GM19035 (cell line): ENCODE results near the gene CAPN3.

Source experiments
- ATAC-seq: cut with Tn5 transposase; IDR thresholded peaks from one replicate; pipeline ENCODE4 v1.9.1; 2021; ENCODE audit not compliant: unreplicated experiment

Gene CAPN3

GRCh38 chr15:42355291-42355690 is 4.0 kb upstream of the CAPN3 start:
- no peak for ATAC-seq

DNA sequence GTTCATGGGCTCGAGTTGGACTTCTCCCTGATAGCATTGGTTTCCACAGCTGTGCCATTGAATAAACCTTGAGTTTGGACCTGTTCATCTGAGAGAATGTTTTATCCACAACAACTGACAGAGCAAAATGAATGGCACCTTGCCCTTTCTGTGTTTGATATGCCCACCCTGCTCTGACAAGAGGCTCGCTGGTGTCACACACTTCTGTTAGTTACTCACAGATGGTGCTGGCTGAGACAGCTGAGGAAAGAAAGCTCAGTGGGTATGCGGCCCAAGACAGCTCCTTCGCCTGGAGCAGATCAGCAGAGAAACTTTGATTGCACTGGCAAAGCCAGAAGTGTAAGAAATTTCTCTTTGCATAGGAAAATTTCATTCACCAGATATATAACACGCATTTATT is 2.5 kb upstream of the CAPN3 start:
- no peak for ATAC-seq

- no peak for ATAC-seq
These were observed 1.2 kb upstream of the CAPN3 start for GRCh38 chr15:42358141-42358540.

DNA sequence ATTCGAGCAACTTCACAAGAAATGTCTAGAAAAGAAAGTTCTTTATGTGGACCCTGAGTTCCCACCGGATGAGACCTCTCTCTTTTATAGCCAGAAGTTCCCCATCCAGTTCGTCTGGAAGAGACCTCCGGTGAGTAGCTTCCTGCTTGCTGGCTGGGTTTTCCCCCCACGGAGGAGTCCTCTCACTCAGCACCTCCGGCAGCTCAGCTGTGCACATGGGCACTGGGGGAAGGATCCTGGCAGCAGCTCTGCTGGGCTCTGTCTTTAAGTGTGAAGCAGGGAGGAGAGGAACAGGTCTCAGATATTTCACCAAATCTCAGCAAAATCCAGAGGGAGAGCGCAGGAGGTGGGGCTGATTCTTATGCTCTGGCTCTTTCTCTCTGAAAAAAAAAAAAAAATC is 684 bp downstream of the CAPN3 start:
- ATAC-seq: no peak

DNA sequence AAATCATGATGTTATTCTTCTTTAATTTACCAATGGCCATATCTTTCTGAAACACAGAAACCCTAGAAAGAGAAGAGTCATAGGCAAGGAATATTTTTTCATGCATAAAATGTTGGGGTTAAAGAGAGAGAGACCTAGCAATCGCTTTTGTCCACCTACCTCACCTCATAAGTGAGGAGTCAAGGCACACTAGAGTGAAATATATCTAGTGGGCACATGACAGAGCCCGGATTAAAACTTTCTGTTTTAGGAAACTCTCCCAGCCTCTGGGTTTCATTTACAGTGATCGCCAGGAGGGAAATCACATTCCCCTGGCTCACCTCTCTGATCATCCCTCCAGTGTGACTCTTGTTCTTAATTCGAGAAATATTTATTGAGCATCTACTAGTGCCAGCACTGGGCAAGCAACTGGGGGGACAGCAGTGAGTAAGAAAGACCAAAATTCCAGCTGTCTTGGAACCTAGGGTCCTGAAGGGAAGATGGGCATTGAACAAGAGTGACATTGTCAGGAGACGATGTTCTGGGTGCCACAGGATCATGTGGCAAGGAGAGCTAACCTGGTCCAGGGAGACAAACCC is 1.3 kb downstream of the CAPN3 start:
- ATAC-seq: no peak

GRCh38 chr15:42363487-42363886 is 4.2 kb downstream of the CAPN3 start:
- no peak for ATAC-seq

DNA sequence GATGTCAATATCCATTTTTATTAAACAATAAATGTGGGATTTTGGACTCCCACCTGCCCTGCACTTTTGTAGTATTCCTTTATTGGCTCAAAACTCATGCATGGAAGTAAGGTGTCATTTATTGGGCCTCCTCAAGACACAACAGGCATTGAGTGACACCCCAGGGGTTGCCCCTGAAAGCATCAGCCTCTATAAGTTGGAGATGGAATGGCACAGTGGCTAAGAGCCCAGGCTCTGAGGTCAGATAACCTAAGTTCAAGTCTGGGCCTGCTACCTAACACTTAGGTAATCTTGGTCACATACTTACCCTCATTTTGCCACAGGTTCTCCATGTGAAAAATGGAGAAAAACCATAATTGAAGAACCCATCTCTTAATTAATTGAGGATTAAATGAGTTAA is 4.6 kb downstream of the CAPN3 start:
- no peak for ATAC-seq

GRCh38 chr15:42364529-42364928 is 5.2 kb downstream of the CAPN3 start:
- ATAC-seq: no peak

GRCh38 chr15:42365921-42366550 is 6.7 kb downstream of the CAPN3 start:
- no peak for ATAC-seq

- no peak for ATAC-seq
These were observed 7.7 kb downstream of the CAPN3 start for GRCh38 chr15:42367041-42367440.

DNA sequence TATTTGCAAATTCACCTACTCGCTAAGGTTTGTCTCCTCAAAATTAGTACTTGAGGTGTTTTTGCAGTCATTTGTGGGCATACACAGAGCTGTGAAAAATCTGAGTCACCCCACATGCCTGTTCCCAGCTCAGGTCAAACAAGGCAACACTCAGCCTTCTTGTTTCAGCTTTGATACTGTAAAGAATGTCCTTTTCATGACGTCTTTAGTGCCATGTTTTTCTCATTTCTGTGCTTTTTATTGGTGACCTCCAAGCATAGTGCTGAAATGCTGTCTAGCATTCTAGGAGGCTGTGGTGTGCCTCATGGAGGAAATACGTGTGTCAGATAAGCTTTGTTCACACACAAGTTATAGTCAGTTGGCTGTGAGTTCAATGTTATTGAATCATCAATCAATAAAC is 8.8 kb downstream of the CAPN3 start:
- no peak for ATAC-seq

DNA sequence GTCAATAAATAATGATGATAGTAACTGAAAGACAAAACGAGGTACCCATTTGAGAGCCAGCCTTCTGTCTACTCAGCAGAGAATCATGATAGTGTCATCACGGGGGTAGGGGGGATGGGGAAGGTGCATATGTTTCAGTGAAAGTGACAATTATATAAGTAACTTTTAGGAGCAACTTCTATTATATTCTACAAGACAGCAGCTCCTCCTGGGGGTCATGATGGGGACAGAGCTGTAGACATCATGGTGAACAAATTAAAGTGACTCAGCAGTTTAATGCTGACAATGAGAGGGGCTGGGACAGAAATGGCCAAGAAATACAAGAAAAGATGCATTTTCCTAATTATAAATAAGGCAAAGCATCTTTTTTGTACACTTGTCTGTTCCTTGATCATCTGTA is 11.8 kb downstream of the CAPN3 start:
- no peak for ATAC-seq

DNA sequence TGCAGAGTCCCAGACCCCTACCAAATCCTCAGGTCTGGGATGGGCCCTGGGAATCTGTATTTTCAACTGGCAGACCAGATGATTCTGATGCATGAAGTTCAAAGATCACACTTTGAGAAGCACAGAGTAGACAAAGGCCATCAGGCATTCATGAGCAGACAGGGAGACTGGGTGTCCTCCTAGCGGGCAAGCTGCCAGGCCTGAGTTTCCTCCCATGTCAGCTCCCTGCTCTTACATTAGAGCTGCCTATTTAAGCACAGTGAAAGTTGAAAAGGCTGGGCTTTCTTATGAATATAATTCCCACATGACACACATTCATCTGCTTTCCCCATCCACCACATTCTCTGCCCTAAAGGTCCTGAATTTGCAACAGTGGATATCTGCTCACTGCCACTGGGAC is 14.0 kb downstream of the CAPN3 start:
- no peak for ATAC-seq

GRCh38 chr15:42373936-42374335 is 14.6 kb downstream of the CAPN3 start:
- ATAC-seq: no peak

DNA sequence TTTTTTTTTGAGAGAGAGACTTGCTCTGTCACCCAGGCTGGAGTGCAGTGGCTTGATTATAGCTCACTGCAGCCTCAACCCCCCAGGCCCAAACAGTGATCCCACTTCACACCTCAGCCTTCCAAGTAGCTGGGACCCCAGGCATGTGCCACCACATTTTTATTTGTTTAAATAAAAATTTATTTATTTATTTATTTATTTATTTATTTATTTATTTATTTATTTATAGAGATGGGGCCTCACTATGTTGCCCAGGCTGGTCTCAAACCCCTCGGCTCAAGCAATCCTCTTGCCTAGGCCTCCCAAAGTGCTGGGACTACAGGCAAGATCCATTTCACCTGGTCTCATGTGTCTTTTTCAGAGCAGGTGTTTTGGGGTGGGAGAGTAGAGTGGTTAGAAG is 15.5 kb downstream of the CAPN3 start:
- ATAC-seq: no peak

DNA sequence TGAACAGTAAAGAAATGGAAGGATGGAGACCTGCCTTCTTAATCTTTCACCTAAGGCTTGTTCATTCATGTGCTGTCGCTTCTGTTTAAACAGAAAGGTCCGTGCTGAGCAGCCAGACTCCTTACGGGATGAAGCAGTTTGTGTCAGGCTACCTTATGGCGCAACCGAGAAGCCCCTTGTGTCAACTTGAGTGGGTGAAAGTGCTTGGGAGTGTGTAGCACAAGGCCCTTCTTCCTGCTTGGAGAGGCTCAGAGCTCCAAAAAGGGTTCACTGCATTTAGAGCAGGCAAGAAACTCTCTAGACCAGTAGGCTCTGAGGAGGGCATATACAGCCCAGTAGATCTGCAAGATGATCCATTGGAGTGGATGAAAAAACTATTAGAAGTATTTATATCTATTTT is 16.0 kb downstream of the CAPN3 start:
- ATAC-seq: no peak

- no peak for ATAC-seq
These were observed 16.6 kb downstream of the CAPN3 start for GRCh38 chr15:42375941-42376340.

DNA sequence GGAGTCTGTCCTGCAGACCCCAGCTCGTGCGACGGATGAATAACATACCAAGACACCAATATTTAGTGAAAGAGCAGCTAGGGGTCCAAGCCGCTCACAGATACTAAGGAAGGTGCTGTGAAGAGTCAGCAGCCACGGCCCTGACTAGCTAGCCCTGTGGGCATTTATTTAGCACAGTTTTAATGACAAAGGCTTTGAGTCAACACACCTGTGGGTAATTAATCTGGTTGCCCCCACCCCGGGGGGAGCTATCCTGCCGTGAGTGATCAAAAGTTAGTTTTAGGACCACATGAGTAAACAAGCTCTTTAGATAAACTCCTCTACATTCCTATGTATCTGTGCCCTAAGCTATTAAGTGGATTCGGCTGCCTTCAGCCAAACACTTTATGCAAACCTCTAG is 18.7 kb downstream of the CAPN3 start:
- ATAC-seq: no peak

DNA sequence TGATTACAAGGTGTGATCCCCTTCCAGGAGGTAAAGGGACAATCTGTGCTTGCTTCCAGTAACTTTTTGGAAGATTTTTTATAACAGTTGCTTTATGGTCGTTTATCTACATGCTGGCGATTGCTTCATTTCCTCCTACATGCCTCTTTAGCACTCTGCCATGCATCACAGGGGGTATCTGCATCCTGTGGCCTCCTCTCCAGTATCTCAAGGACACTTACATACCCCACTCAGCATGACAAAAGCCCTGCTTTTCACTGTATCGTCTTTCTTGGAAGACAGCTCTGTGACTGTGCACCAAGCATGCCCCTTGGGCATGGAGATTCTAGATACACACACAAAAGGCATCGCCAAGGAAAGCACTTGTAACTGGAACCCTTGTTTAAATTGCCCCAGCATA is 25.3 kb downstream of the CAPN3 start:
- ATAC-seq: no peak

DNA sequence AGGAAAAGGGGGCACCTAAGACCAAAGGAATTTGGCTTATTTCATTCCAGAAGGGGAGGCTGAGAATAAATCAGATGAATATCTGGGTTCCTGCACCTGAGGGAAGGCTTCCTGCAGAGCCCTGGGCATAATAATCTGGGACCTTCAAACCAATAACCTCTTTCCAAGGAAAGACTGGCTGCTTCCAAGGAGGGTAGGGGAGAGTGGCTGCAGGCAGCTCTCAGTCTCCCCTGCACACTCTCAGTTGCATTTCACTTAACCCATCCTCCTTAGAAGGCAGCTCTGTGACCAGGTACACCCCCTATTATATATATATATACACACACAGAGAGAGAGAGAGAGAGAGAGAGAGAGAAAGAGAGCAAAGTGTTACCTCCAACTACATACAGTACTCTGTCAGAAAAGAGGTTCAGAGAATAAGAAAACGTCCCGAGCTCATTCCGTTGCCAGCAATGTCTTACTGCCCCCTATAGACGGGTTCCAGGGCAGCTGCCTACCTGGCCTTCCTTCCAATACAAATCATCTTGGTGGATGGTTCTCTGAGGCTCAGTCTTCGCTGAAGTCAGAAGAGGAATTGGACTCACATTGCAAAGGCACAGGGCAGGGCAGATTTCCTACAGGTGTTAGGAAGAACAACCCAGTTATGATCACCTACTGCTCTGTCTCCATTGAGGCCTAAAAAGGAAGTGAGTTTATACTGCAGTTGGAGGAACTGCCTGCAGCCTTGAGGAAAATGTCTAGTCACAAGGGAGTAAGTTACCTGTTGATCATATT is 26.1 kb downstream of the CAPN3 start:
- no peak for ATAC-seq

- ATAC-seq: no peak
These were observed 26.8 kb downstream of the CAPN3 start for GRCh38 chr15:42385980-42386700.

GRCh38 chr15:42387603-42388002 is 28.3 kb downstream of the CAPN3 start:
- ATAC-seq: no peak
